ENCODE data around the gene TNPO2.

DNA sequence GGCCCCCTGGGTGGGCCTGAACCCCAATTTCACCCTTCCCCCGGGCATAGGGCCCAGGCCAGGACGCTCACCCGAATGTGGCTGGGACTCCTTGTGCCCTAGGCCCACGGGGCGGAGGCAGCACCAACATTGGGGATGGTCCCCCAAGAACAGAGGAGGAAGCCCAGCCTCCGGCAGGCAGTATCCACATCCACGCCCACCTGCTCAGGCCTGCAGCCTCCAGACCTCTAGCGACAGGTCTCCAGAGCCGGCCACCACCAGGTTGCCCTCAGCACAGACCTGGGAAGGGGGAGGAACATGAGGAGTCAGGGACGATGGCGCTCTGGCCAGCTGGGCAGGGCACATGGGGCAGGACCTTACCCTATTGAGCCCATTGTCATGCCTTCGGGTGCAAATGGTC is 34.7 kb downstream of the TNPO2 start:
- no peak for TF ChIP-seq EZH2phosphoT487 (IDR thresholded peaks at IDR 0.05; ENCODE audit: borderline replicate concordance)
- TF ChIP-seq, protein P1, sequence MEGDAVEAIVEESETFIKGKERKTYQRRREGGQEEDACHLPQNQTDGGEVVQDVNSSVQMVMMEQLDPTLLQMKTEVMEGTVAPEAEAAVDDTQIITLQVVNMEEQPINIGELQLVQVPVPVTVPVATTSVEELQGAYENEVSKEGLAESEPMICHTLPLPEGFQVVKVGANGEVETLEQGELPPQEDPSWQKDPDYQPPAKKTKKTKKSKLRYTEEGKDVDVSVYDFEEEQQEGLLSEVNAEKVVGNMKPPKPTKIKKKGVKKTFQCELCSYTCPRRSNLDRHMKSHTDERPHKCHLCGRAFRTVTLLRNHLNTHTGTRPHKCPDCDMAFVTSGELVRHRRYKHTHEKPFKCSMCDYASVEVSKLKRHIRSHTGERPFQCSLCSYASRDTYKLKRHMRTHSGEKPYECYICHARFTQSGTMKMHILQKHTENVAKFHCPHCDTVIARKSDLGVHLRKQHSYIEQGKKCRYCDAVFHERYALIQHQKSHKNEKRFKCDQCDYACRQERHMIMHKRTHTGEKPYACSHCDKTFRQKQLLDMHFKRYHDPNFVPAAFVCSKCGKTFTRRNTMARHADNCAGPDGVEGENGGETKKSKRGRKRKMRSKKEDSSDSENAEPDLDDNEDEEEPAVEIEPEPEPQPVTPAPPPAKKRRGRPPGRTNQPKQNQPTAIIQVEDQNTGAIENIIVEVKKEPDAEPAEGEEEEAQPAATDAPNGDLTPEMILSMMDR (conservative IDR thresholded peaks at IDR 0.05; ENCODE audit: low read length): no peak
